GM18499 (cell line): Measurements from ENCODE around the gene RNASEH2B.

ENCODE experiments used
- ATAC-seq: cut with Tn5 transposase; IDR thresholded peaks from one replicate; pipeline ENCODE4 v1.9.1; 2021; ENCODE audit warnings: moderate number of reproducible peaks; ENCODE audit not compliant: insufficient read depth, unreplicated experiment

The RNASEH2B gene

DNA sequence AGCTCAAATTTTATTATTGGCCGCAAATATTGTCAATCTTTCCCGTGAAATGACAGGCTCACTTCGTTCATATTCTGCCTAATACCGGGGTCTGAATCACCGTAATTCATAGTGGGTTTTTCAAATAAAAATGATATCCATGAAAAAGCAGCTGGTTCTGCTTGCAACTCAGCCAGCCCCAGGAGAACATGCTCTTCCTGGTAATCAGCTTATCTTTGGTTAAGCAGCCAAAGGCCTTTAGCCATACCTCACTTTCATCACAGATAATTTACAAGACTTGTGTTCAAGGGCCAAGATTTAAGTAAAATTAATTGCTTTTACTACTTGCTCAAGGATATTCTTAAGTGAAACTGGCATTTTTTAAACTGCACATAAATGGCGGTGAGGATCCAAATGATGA is 22.5 kb downstream of the RNASEH2B start:
- no peak for ATAC-seq

DNA sequence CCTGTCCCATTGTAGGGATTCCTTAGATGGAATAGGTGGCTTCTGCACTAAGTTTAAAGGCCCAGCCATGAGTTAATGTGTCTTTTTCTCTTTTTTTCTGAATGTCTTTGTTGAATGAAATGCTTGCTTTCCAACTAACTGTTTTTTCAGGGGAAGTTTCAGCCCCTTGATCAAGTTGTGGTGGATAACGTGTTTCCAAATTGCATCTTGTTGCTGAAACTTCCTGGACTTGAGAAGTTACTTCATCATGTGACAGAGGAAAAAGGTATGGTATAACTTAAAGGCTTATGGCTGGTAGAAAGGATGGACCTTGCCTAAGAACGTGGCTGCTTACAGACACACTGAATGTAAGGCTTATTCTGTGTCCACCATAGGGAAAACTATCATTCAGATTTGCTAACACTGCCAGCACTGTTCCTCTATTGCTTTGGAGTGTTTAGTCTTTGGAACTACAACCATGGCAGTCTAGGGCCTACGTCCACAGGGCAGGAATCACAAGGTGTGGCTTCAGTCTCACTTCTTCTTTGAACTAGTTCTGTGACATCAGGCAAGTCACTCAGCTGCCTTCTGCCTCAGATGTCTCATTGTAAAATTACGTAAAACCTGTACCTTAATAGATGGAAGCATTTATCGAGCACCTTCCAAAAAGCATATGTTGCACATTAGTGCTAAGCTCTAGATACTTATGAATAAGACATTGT is 25.3 kb downstream of the RNASEH2B start:
- no peak for ATAC-seq

DNA sequence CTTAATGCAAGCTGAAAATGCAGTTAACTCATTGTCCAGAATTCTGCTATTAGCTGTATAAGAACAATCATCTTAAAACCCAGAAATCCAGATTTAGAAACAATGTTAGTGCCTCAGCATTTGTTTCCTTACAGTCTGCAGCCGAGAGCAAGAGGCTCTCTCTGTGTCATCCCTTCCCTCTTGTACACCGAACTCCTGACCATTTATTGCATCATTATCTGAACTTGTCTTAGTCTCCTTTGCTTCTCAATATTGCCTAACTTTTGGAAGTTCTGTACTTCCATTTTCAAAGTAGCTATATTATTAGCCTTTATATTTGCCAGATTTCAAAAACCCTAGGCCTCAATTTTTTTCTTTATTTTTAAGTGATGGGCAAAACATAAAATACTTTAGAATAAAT is 27.1 kb downstream of the RNASEH2B start:
- no peak for ATAC-seq

DNA sequence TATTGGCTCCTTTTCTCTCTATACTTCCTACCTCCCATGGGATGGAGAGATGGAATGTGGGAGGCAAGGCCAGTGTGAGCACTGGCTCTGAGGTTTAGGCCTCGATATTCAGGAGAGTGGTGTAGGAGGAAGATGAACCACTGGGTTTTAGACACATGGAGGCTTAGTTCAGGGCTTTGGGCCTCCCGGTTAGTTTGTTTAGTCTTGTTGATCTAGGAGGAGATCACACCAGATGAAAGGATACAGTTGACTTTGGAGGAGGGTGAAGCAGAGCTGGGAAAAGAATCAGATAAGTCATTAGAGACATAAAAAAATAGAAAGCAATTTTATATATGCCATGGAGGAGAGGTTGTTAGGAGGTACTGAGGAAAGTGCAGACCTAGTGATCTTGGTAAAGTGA is 30.9 kb downstream of the RNASEH2B start:
- ATAC-seq, result no peak

DNA sequence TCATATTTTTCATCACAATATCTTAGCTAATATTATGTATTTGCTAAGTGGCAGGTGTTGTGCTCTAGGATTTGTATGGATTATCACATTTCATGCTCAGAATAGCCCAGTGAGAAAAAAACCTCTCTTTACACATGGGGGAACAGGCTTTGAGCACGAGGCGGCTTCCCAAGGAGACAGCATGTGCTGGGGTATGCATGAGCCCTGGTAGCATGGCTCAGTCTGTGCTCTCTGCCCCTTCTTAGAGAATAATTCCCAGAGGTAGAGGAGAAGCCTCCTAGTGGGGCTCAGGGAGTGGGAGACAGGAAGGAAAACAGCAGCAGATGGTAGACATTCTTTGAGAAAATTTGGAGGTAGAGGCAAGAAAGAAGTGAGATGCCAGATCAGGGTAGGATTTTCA is 31.6 kb downstream of the RNASEH2B start:
- no peak for ATAC-seq

DNA sequence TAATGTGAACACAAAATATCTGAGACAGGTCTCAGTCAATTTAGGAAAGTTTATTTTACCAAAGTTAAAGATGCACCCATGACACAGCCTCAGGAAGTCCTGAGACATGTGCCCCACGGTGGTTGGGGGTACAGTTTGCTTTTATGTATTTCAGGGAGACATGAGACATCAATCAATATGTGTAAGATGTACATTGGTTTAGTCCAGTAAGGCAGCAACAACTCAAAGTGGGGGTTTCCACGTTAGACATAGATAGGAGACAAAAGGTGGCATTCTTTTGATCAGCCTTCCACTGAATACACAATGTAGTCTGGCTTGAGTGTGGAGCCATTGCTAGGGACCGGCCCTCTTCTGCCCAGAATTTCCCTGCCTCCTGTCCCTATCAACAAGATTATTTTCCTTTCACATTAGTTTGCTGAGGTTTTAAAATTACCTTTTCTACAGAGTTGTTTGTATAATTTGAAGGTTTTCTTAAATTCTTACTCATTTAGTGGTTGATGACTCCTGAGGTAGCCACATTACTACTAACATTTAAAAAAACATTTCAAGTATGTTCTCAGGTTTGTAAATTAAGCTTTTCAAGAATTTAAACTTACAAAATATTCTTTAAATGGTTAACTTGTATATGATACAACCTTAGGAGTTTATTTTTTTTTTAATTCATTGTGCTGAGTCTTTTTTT is 33.2 kb downstream of the RNASEH2B start:
- no peak for ATAC-seq

DNA sequence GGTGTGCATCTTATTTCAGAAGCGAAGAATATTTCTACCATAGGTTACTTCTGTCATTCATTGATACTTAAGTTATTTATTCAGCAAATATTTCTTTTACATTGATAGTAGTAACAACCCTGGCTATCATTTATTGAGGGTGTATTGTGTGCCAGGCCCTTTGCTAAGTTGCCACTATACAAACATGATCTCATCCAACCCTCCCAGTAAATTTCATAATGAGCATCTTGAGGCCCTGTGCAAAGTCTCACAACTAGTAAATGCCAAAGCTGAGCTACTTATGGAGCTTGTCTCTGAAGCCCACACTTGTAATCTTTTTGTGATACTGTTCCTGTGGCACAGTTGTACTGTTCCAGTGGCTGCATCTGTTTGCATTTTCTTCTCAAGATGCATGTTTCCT is 36.1 kb downstream of the RNASEH2B start:
- no peak for ATAC-seq

DNA sequence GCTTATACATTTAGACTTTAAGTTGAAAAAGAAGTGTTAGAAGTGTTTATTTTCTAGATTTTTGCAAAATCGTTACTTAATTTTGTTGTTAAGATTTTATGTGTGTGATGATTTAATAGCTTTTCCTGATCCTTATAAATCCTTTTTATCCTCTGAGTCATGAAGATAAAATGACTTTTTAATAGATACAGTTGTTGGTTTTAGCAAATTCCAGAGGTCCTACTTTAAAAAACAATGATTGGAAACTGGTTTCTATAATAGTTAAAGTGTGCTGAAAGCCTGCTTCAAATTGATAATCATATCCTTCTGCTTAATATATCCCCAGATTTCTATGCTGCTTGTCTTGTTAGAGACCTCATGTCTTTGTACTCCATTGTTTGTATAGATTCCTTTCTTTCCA is 39.0 kb downstream of the RNASEH2B start:
- no peak for ATAC-seq

DNA sequence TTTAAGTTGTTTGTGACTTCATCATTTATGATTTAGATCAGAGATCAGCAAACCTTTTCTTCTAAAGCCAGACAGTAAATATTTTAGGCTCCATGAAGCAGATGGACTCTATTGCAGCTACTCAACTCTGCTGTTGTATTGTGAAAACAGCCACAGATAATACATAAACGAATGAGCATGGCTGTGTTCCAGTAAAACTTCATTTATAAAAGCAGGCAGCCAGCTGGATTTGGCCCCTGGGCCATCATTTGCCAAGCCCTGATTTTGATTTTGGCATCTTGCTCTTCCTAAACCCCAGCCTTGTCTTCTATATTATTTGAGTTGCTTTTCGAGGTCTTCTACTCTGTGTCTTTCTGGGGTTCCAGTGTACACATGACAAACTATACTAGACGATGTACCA is 41.3 kb downstream of the RNASEH2B start:
- ATAC-seq, result no peak

DNA sequence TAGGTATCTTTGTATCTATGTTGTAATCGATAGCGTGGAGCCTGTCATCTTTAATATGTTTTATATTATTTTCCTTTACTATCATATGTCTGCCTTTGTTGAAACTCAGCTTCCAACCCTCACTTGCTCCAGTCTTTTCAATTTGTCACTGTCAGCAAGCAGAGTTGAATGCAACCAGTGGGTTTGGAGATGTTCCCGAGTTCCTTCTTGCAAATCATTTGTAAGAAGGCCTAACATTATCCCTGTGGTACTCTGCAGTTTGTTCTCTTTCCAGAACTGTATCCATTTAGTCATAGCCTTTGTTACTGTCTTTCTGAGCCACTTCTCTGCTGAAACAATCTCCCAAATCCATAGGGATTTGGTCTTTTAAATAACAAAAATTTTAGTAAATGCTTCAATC is 41.8 kb downstream of the RNASEH2B start:
- no peak for ATAC-seq

DNA sequence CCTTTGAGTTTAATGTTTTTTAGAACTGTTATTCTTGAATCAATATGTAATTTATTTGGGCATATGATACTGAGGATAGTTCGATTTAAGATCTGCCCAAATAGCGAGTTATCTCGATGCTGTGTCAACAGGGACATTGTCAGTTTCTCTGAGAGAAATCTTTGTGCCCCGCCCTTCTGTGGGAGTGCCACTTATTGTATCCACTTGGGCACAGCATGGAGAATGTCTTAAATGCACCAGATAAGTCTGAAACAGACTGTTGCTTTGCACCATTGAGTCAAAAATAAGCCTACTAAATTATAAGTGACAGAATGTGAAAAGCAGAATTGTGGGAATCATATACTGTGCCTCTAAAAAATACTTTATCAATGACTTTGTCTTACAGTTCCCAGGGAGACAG is 45.6 kb downstream of the RNASEH2B start:
- ATAC-seq, result no peak

DNA sequence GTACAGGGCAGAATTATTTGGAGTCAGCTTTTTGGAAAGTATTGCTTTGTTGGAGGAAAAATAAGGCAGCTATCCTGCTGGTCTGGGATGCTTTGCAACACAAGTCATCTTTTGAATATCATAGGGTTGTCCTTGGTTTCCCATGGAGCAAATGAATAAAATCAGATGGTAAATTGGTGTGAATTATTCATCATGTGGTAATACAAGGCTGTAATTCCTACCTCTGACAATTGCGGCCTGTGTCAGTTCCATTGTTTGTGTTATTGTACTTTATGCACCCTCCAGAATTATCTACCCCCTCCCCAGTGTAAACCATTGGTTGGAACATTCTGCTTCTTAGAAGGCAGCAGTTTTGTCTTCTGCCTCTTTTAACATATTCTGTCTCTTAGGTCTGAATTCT is 46.2 kb downstream of the RNASEH2B start:
- no peak for ATAC-seq

DNA sequence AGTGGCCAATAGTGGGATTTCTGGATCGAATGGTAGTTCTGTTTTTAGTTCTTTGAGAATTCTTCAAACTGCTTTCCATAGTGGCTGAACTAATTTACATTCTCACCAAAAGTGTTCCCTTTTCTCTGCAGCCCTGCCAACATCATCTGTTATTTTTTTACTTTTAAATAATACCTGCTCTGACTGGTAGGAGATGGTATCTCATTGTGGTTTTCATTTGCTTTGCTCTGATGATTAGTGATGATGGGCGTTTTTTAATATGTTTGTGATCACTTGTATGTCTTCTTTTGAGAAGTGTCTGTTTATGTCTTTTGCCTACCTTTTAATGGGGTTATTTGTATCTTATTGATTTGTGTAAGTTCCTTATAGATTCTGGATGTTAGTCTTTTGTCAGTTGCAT is 48.0 kb downstream of the RNASEH2B start:
- no peak for ATAC-seq

DNA sequence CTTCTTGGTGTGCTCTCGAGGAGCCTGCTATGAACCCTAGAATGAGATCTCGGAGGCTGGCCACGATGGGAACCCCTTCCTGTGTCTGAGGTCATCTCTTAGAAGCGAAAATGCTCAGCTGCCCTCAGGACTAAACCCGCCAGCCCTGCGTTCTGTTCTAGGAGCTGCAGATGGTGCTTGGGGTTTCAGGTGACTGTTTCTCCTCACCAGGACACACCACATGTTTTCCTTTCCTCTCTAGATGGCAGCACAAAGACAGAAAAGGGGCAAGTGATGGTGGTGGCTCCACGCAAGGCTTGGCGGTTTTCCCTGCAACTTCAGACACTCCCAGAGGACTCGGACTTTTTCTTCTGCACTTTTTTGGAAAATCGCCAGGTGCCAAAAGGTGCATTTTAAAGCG is 60.1 kb downstream of the RNASEH2B start:
- ATAC-seq, result no peak

DNA sequence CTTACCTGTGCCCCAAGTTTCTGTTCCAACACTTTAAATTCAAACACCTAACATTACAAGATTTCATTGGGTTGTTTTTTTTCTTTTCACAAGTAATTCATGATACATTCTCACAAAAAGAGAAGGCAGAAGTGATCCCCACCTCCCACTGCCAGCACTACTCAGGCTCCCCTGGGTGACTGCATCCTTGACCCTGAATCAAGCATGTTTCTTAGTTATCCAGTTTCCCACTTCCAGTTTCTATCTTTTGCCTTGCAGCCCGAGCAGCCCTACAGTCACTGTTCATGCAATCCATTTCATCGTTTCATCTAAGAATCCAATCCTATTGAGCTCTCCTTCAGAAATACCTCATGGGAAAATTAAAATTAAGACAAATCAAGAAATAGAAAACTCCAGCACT is 61.4 kb downstream of the RNASEH2B start:
- ATAC-seq, result no peak

DNA sequence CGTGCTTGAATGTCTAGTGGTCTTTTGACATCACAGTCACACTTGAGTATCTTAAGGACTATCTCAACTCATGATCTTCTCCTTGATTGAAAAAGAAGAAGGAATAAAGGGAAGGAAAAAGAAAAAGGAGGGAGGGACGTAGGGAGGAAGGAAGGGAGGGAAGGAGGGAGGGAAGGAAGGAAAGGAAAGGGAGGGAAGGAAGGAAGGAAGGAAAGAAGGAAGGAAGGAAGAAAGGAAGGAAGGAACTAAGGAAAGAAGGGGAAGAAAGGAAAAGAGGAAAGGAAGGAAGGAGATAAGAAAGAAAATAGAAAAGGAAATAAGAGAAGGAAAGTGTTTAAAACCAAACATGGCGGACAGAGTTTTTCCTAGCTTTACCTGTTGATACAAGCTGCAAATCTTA is 64.7 kb downstream of the RNASEH2B start:
- no peak for ATAC-seq

DNA sequence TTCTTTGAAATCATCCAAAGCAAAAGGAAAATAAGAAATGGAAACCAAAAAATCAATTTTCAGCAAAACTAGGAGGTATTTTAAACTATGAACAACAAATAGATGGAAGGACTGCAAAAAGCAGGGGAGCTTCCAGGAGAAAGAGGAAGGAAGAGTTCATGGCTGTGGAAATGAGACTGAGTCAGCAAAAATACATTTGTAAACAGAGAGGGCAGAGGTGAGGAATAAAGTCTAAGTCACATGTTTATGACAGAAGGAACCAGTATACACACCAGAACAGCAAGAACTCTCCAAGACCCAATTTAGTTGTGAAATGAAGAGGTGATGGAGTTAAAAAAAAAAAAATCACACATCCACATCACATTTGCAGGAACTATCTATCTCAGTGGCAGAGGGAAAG is 69.6 kb downstream of the RNASEH2B start:
- no peak for ATAC-seq

DNA sequence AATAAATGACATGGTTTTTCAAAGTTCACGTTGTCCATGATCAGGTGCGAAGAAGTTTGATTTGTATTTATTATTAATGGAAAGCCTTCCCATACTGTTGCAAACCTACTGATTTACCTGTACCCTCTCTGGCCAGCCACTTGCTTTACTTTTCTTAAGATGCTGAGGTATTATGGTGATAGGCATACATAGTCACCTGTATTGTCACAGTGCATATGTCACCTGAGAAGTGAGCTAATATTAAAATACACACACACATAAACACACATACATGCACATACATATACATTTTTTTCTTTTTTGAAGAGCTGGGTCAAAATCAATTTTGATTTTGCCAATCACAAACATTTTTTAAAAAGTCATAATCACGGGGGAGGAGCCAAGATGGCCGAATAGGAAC is 72.1 kb downstream of the RNASEH2B start:
- no peak for ATAC-seq

DNA sequence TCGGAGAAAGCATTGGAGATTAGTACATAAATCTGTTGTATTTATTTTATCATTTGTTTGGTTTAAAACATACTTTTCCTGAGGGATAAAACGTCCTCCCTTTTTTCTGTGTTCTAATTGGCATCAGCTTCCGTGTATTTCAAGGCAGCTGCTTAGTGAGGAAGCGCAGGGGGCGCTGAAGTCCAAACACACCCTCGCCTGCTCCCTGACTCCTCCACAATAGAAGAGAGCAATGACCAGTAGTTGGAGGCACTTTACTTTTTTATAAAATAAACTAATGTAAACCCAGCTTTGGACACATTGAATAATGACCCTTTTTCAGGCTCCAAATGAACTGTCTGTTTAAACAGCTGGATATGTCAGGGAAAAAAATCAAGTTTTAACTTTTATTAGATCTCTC is 79.9 kb downstream of the RNASEH2B start:
- no peak for ATAC-seq

DNA sequence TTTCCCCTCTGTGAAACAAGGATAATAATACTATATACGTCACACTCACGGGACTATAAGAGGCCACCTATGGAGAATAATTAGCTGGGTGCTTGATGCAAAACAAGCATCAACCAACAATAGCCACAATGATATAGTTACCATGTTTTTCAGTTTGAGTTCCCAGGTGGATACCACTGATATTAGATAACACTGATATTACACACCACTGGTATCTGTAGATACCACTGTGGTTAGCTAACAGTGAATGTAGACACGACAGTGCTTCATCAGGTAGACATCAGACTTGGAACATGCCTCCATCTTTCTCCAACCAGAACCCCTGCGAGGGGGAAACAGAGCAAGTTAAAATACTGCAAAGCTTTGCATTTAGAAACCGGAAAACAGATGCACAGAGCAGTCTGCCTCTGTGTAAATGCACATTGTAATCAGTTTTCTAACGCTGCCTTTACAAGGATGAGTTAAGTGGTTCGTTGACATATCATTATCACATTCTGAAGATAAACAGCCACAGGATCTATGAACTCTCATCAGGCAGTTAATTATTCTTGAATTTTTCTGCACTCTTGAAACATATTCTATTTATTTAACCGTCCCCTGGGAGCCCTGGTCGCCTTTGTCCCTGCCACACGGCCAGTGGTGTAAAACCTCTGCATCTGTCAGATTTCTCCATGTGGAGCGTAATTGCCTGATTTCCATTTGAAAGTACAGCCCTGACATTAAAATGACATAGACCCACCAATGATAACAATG is 80.7 kb downstream of the RNASEH2B start:
- ATAC-seq, result no peak

DNA sequence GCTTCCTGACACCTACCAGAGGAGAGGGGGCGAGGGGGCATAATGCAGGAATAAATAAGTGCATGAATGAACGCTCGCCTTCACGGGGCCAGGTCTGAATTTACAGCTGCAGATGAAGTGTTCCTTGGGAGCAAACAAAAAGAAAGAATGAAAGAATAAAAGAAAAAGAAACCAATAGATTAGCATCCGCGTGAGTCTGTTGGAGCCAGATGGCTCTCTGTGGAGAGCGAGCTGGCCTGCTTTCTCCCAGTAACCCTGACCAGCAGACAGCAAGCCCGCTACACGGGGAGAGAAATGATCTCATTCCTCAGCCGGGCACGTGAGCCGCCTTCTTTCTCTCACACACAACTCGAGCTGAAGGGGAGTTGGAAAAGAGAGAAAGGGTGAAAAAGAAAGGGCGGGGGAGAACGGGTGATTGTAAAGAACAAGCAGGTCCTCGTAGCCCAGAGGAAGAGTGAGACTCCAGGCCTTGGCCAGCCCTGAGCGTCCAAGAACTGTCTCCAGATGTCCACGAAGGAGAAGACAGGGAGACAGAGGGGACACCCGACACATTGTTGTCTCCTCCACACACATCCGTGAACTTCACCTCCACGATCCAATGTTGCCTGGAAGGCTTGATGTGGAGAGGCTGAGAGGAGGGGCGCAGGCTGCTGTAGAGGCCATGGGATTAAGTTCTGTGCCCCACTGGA is 81.4 kb downstream of the RNASEH2B start:
- no peak for ATAC-seq
